CD14-positive monocyte (primary cell): ENCODE measurements around the gene GFRAL. TPM values are rescaled to one million over a fixed set of nuclear protein-coding genes. Genes with fewer than 3 reads are reported as not detected.

Experiments used
- DNase-seq, 3 donors: peaks; one replicate each; pipeline ENCODE4 v3.0.0-alpha.2; 2011 to 2022
- H2AFZ ChIP-seq: 2 replicates; pipeline ENCODE4 v1.6.0; 2012; ENCODE audit warnings: mild to moderate bottlenecking, low read depth, low read length, inconsistent platforms; ENCODE audit not compliant: insufficient read depth, poor library complexity, severe bottlenecking
- H3K27ac ChIP-seq, 2 donors: 1 replicate in 1 of 2; 2 replicates in 1 of 2; pipeline ENCODE4 v1.5.1; 2012 to 2013; ENCODE audit warnings: low read length in 2 of 2, control low read depth in 1 of 2, inconsistent platforms in 1 of 2, low read depth in 1 of 2, mild to moderate bottlenecking in 1 of 2
- H3K27me3 ChIP-seq, 2 donors: one replicate each; pipeline versions ENCODE4 v1.6.0 to v1.6.1; 2011 to 2013; ENCODE audit warnings: low read length in 2 of 2; ENCODE audit not compliant: control insufficient read depth in 2 of 2, insufficient read depth in 2 of 2
- H3K36me3 ChIP-seq, 2 donors: replicated peaks in 1 of 2; 1 replicate in 1 of 2; 2 replicates in 1 of 2; pipeline versions ENCODE4 v1.5.1 to v1.6.1; 2012 to 2013; ENCODE audit warnings: low read length in 2 of 2, control low read depth in 1 of 2, inconsistent platforms in 1 of 2, mild to moderate bottlenecking in 1 of 2; ENCODE audit not compliant: insufficient read depth in 2 of 2, control insufficient read depth in 1 of 2
- H3K4me1 ChIP-seq, 2 donors: 1 replicate in 1 of 2; 2 replicates in 1 of 2; pipeline versions ENCODE4 v1.5.1 to v1.6.1; 2012 to 2013; ENCODE audit warnings: low read length in 2 of 2, control low read depth in 1 of 2, inconsistent platforms in 1 of 2, mild to moderate bottlenecking in 1 of 2, moderate library complexity in 1 of 2; ENCODE audit not compliant: insufficient read depth in 2 of 2, control insufficient read depth in 1 of 2
- H3K4me2 ChIP-seq: replicated peaks from 2 replicates; pipeline ENCODE3; 2012; ENCODE audit warnings: low read length, moderate library complexity, mild to moderate bottlenecking; ENCODE audit not compliant: poor library complexity, severe bottlenecking; ENCODE audit errors: extremely low read depth
- H3K4me3 ChIP-seq, 3 experiments: fragments of 200-600 bp in 1 of 3; sonication (generic) in 1 of 3; replicated peaks in 1 of 3; 1 replicate in 2 of 3; 2 replicates in 1 of 3; pipeline ENCODE4 v1.5.1; 2011 to 2013; ENCODE audit warnings: low read length in 3 of 3, mild to moderate bottlenecking in 3 of 3, control low read depth in 2 of 3, low read depth in 2 of 3, inconsistent platforms in 1 of 3, moderate library complexity in 1 of 3
- H3K79me2 ChIP-seq: 2 replicates; pipeline ENCODE4 v1.6.0; 2012; ENCODE audit warnings: mild to moderate bottlenecking, control low read depth, inconsistent platforms, low read length, moderate library complexity; ENCODE audit not compliant: insufficient read depth
- H3K9ac ChIP-seq: 2 replicates; pipeline ENCODE4 v1.6.0; 2017; ENCODE audit warnings: low read length, mild to moderate bottlenecking; ENCODE audit not compliant: insufficient read depth, poor library complexity, severe bottlenecking
- H3K9me3 ChIP-seq, 2 donors: replicated peaks in 1 of 2; 1 replicate in 1 of 2; 2 replicates in 1 of 2; pipeline versions ENCODE4 v1.5.1 to v1.6.1; 2012 to 2013; ENCODE audit warnings: low read length in 2 of 2, control low read depth in 1 of 2; ENCODE audit not compliant: control insufficient read depth in 1 of 2, insufficient read depth in 1 of 2
- H4K20me1 ChIP-seq: 2 replicates; pipeline ENCODE4 v1.6.0; 2012; ENCODE audit warnings: mild to moderate bottlenecking, low read length, control low read depth, moderate library complexity; ENCODE audit not compliant: insufficient read depth
- H3K27ac Mint-ChIP-seq, 7 donors: one replicate each; pipeline ENCODE4 v1.8.0; 2020; ENCODE audit warnings: mild to moderate bottlenecking in 7 of 7, mixed read lengths in 7 of 7, moderate library complexity in 6 of 7, inconsistent platforms in 2 of 7
- H3K27me3 Mint-ChIP-seq, 3 donors: one replicate each; pipeline ENCODE4 v1.8.0; 2021 to 2022; ENCODE audit warnings: low read depth in 3 of 3, mild to moderate bottlenecking in 3 of 3, mixed read lengths in 3 of 3, moderate library complexity in 3 of 3, inconsistent platforms in 1 of 3
- H3K36me3 Mint-ChIP-seq, 2 donors: one replicate each; pipeline ENCODE4 v1.8.0; 2020; ENCODE audit warnings: mixed read lengths in 2 of 2, inconsistent platforms in 1 of 2, mild to moderate bottlenecking in 1 of 2
- H3K4me1 Mint-ChIP-seq: one replicate; pipeline ENCODE4 v1.8.0; 2020; ENCODE audit warnings: mild to moderate bottlenecking, mixed read lengths
- H3K4me3 Mint-ChIP-seq, 2 donors: one replicate each; pipeline ENCODE4 v1.8.0; 2020; ENCODE audit warnings: mild to moderate bottlenecking in 2 of 2, mixed read lengths in 2 of 2, moderate library complexity in 1 of 2
- H3K9me3 Mint-ChIP-seq, 7 donors: one replicate each; pipeline ENCODE4 v1.8.0; 2020 to 2022; ENCODE audit warnings: mixed read lengths in 7 of 7, mild to moderate bottlenecking in 6 of 7, moderate library complexity in 6 of 7, inconsistent platforms in 2 of 7
- WGBS: methylation state at CpG from one replicate; pipeline ENCODE4 v1.1.5; 2013; ENCODE audit warnings: missing lambda C conversion rate; ENCODE audit not compliant: insufficient coverage; 5-methylcytosine and 5-hydroxymethylcytosine counted together
- intact Hi-C, 2 donors: fragments of 100-400 bp; cut with micrococcal nuclease; formaldehyde crosslinking; loops; one replicate each; pipeline versions ENCODE4 v1.15.0 to v1.15.1; 2023
- polyA plus RNA-seq, 3 donors: library from polyadenylated mRNA; depleted of rRNA in 1 of 3; unstranded in 2 of 3; stranded (reverse) in 1 of 3; fragments of 300-500 nt in 2 of 3; fragments of >200 nt in 1 of 3; fragmentation: Illumina TruSeq in 2 of 3; gene quantifications; 1 replicate in 2 of 3; 2 replicates in 1 of 3; pipeline ENCODE4 v1.2.3, GENCODE V29; 2012 to 2021
- TF ChIP-seq, protein P1 (sequence below): fragments of 200-600 bp; IDR thresholded peaks from one replicate; pipeline ENCODE4 v1.8.0; 2022; ENCODE audit warnings: antibody characterized with exemption, mild to moderate bottlenecking

GFRAL gene
- polyA plus RNA-seq, 3 donors: not detected

DNA sequence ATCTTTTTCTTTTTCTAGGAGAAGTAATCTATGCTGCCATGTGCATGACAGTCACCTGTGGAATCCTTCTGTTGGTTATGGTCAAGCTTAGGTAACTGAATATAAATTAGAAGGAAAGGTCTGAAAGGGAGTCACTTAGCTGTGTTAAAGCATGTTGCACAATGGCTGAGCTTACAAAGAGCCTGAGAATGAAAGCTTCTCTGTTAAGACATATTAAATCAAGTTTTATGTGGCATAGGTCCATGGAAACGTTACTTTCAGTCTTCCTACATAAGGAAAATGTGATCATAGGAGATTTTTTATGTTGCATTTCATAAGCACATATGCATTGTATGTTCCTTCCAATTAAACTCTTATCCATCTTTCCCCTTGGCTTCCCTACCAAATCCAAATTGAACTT, 72.1 kb downstream of the GFRAL start:
- H3K4me1 ChIP-seq: no peaks in the 10 kb centered on the region
- no peak overlapping the region for H3K27ac Mint-ChIP-seq
- H3K27me3 ChIP-seq: no peaks in the 10 kb centered on the region
- H3K9ac ChIP-seq: no peak overlapping the region
- H3K36me3 ChIP-seq: no peaks in the 10 kb centered on the region
- no peaks in the 10 kb centered on the region for H3K36me3 Mint-ChIP-seq
- no peaks in the 10 kb centered on the region for H3K4me1 Mint-ChIP-seq
- H3K4me3 Mint-ChIP-seq: no peak overlapping the region
- TF ChIP-seq, protein P1, sequence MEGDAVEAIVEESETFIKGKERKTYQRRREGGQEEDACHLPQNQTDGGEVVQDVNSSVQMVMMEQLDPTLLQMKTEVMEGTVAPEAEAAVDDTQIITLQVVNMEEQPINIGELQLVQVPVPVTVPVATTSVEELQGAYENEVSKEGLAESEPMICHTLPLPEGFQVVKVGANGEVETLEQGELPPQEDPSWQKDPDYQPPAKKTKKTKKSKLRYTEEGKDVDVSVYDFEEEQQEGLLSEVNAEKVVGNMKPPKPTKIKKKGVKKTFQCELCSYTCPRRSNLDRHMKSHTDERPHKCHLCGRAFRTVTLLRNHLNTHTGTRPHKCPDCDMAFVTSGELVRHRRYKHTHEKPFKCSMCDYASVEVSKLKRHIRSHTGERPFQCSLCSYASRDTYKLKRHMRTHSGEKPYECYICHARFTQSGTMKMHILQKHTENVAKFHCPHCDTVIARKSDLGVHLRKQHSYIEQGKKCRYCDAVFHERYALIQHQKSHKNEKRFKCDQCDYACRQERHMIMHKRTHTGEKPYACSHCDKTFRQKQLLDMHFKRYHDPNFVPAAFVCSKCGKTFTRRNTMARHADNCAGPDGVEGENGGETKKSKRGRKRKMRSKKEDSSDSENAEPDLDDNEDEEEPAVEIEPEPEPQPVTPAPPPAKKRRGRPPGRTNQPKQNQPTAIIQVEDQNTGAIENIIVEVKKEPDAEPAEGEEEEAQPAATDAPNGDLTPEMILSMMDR: no peak
- no peak for DNase-seq
- H2AFZ ChIP-seq: no peak overlapping the region
- intact Hi-C loops: no loop called here
- no CpG with 5 or more reads among the region's 1 CpG for WGBS
- no peaks in the 10 kb centered on the region for H3K9me3 ChIP-seq
- no peak overlapping the region for H3K4me3 ChIP-seq
- H3K9me3 Mint-ChIP-seq: peaks cover 0 to 7% (median 2%) of the 10 kb centered on the region in 7 donors
- H3K27ac ChIP-seq: no peak overlapping the region
- no peaks in the 10 kb centered on the region for H4K20me1 ChIP-seq
- no peak overlapping the region for H3K4me2 ChIP-seq
- no peaks in the 10 kb centered on the region for H3K27me3 Mint-ChIP-seq
- no peaks in the 10 kb centered on the region for H3K79me2 ChIP-seq

DNA sequence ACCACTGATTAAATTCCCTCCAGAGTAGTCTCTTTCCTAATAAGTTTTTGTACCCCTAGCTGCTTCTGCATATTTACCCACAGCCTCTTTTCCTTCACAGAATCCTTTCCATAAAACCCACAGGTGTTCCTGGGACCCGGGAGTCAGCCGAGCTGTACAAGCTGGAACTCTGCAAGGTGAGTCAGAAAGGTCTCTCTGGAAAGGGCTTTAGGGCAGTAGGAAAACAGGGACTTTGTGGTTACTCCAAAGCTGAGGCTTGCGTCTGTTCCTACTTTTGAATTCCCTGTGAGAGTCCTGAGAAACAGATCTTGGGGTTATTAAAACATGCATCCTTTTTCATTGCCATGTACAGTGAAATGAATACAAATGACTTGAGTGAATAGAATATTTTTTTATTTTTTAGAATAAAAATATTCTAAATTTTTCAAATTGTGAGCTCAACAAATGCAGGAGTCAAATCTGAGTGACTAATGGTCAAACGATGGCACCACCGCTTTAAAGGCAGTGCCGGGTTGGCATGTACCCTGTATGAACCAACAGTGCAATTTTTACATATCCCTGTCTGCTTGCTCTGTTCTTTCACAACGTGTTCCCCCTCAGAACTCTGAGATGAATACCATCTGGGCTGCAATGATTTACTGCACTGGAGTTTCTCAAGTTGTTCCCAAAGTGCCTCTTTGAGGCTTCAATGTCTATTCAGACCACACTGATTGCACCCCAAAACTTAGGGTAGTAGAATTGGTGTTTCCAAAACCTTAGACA, 78.4 kb downstream of the GFRAL start:
- Histone ChIP-seq H3K27me3 (no peaks in the 10 kb centered on the region), H3K9me3 (peaks cover 0 to 3% of the 10 kb centered on the region in 2 donors), H3K36me3 (no peaks in the 10 kb centered on the region), H3K4me2 (no peak overlapping the region), H3K9ac (no peak overlapping the region), H2AFZ (no peak overlapping the region), H3K4me1 (no peaks in the 10 kb centered on the region), H3K4me3 (no peak overlapping the region), H3K79me2 (no peaks in the 10 kb centered on the region), H4K20me1 (no peaks in the 10 kb centered on the region), H3K27ac (no peak overlapping the region)
- TF ChIP-seq, protein P1: no peak
- DNase-seq: no peak
- peaks cover 0 to 12% (median 4%) of the 10 kb centered on the region in 7 donors for H3K9me3 Mint-ChIP-seq
- H3K4me3 Mint-ChIP-seq: no peak overlapping the region
- no peak overlapping the region for H3K27ac Mint-ChIP-seq
- 69% methylated on average over 6 of the region's 7 CpGs for WGBS
- no peaks in the 10 kb centered on the region for H3K4me1 Mint-ChIP-seq
- H3K27me3 Mint-ChIP-seq: no peaks in the 10 kb centered on the region
- intact Hi-C loops: no loop called here
- no peaks in the 10 kb centered on the region for H3K36me3 Mint-ChIP-seq
